ENCODE results near the gene BCR.

Gene BCR

DNA sequence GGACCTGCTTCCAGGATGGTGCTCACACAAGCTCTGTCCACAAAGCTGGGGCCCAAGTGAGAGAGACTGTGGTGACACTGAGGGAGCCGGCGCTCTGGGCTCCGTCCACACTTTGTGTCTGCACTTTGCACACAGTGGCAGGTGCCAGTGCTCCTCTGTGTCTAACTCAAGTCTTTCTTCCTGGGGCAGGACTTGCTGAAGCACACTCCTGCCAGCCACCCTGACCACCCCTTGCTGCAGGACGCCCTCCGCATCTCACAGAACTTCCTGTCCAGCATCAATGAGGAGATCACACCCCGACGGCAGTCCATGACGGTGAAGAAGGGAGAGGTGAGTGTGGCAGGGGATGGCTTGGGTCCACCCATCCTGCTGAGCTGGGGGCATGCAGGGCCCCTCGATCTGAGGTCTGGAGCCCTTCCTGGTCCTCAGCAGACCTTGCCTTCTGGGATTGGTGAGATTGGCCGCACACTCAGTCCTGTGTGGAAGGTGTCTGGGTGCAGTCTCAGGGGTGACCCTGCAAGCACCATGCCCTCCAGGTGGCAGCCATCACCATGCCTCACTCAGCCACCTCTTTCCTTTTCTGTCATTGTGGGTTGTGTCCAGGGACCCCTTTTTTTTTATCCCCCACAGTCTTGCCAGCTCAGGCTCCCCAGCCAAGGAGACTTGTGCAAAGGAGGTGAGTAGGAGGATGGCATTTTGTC lies 93.3 kb downstream of the BCR start:
- H3K4me3 ChIP-seq (ENCODE audit: low read depth, low read length) = no peak overlapping the region

GRCh38 chr22:23274146-23274526 lies 93.8 kb downstream of the BCR start:
- TF ChIP-seq CTCF (IDR thresholded peaks at IDR 0.05; ENCODE audit: borderline replicate concordance, insufficient read depth, low read depth, low read length) = no peak
- no peak overlapping the region for H3K4me3 ChIP-seq (ENCODE audit: low read depth, low read length)

More for the DNA sequence above, 93.3 kb downstream of the BCR start:
- TF ChIP-seq CTCF (IDR thresholded peaks at IDR 0.05; ENCODE audit: borderline replicate concordance, insufficient read depth, low read depth, low read length) = no peak

DNA sequence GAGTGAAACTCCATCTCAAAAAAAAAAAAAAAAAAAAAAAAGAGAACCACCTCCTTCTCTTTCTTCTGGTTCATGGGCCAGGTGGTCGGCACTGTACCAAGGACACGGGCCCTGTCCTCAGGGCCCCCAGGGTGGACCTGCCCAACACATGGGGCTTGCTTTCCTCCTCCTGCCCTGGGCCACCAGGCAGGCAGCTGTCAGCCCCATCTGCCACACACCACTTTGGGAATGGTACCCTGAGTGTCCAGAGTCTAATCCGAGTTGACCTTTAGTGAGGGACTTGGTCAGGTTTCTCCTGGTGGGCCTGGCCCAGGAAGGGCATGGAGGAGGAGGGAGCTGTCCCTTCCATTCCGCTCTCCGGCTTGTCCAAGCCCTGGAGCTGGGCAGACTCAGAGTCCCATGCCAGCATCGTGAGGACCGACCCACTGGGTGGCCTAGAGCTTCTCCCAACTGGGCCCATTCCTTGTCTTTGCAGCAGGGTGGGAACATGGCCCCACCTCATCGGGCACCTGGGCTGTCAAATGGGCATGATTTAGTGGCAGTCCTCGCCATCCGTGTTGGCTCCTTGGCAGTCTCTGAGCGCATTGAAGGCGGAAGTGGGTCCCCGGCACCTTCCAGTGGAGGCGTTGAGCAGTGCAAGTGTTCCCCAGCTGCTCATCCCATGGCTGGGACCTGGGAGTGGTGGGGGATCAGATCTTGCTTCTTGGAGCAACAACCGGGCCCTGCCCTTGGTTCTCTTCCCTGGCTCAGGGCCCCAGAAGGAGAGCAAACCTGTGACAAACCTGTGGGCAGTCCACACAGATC lies 94.8 kb downstream of the BCR start:
- H3K4me3 ChIP-seq (ENCODE audit: low read depth, low read length) = no peak overlapping the region

DNA sequence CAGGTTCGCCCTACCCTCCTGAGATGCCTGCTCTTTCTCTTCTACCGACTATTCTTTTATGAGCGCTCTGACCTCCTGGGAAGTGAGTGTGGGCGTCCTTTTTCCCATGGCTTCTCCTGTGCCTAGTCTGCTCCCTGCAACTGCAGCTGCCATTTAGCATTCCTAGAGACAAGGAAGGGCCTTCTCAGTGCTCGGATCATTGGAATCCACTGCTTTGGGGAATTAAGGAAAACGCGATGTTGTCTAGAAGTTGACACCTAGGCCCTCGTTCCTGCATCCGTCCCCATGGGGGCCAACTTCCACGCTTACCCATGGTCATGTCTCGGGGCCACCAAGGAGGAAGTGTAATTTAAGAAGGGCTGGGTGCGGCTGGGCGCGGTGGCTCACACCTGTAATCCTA lies 95.4 kb downstream of the BCR start:
- H3K4me3 ChIP-seq (ENCODE audit: low read depth, low read length) = no peak overlapping the region
- TF ChIP-seq CTCF (IDR thresholded peaks at IDR 0.05; ENCODE audit: borderline replicate concordance, insufficient read depth, low read depth, low read length) = no peak

More for the DNA sequence above, 94.8 kb downstream of the BCR start:
- no peak for TF ChIP-seq CTCF (IDR thresholded peaks at IDR 0.05; ENCODE audit: borderline replicate concordance, insufficient read depth, low read depth, low read length)

DNA sequence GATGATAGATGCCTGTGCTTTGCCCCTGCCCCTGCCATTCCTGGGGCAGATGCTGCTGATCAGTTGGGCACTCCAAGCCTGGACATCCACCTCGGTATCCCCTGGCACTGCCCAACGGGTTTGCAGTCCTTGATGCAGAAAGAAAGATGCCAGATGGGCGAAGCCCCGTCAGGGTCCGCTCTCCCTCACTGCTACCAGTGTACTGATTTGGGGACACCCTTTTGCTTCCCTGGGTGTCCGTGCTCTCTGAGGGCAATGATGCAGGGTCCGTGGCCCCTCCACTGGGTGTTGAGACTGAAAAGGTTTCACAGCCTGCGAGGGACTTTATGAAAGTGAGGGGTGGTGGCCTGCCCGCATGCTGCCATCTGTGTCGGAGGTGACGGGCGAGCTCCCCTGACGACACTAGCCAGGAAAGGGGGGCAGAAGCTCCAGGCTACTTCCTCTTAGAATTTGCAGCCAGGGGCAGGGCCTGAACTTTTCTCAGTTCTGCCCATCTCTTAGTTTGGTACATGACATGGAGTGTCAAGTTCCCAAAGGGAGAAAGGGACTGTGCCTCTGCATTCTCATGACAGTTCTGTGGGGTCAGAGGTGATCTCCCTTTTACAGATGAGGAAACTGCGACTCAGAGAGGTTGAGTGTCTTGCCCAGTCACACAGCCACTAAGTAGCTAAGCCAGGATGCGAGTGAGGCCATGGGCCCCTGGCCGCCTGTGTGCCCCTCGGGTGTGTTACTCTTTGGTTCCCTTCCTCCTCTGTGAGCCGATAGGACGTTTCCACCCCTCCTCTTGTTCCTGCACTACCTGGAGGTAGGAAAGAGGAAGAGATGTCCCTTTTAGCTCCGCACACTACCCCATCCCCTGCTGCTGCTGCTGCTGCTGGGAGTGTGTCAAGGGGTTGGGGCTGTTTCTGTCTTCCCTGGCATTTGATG lies 96.6 kb downstream of the BCR start:
- no peak for TF ChIP-seq CTCF (IDR thresholded peaks at IDR 0.05; ENCODE audit: borderline replicate concordance, insufficient read depth, low read depth, low read length)
- H3K4me3 ChIP-seq (ENCODE audit: low read depth, low read length) = no peak overlapping the region

GRCh38 chr22:23277583-23278295 lies 97.4 kb downstream of the BCR start:
- TF ChIP-seq CTCF (IDR thresholded peaks at IDR 0.05; ENCODE audit: borderline replicate concordance, insufficient read depth, low read depth, low read length) = no peak
- no peak overlapping the region for H3K4me3 ChIP-seq (ENCODE audit: low read depth, low read length)
